Measurements from ENCODE around the gene CCDC137.

DNA sequence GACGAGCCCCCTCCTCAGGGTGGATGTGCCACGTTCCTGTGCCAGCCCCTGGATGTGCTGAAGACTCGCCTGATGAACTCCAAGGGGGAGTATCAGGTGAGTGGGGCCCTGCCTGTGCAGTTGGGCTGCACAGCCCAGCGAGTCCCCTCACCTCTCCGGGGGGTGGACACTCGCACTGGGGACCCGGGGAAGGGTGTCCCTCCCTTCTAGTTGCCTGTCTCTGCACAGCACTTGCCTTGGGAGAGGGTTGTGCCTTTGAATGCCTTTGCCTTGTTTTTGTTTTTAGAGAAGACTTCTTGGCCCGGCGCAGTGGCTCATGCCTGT is 51.2 kb downstream of the CCDC137 start:
- no peak for TF ChIP-seq FOXM1 (CRISPR knock-in tag; IDR thresholded peaks at IDR 0.05)
- no peak for TF ChIP-seq CHD2 (IDR thresholded peaks at IDR 0.05; ENCODE audit: low read depth, low read length)
- no peak for TF ChIP-seq GZF1 (CRISPR knock-in tag; IDR thresholded peaks at IDR 0.05)
- TF ChIP-seq, protein P1, sequence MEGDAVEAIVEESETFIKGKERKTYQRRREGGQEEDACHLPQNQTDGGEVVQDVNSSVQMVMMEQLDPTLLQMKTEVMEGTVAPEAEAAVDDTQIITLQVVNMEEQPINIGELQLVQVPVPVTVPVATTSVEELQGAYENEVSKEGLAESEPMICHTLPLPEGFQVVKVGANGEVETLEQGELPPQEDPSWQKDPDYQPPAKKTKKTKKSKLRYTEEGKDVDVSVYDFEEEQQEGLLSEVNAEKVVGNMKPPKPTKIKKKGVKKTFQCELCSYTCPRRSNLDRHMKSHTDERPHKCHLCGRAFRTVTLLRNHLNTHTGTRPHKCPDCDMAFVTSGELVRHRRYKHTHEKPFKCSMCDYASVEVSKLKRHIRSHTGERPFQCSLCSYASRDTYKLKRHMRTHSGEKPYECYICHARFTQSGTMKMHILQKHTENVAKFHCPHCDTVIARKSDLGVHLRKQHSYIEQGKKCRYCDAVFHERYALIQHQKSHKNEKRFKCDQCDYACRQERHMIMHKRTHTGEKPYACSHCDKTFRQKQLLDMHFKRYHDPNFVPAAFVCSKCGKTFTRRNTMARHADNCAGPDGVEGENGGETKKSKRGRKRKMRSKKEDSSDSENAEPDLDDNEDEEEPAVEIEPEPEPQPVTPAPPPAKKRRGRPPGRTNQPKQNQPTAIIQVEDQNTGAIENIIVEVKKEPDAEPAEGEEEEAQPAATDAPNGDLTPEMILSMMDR (CRISPR knock-in tag; IDR thresholded peaks at IDR 0.05), result no peak
- no peak for TF ChIP-seq TAF1 (CRISPR knock-in tag; IDR thresholded peaks at IDR 0.05)
- no peak for TF ChIP-seq ZKSCAN1 (IDR thresholded peaks at IDR 0.05; ENCODE audit: low read length)
- TF ChIP-seq POLR2AphosphoS2 (IDR thresholded peaks at IDR 0.05; ENCODE audit: low read depth, low read length), result no peak
- no peak for TF ChIP-seq PAX8 (CRISPR knock-in tag; IDR thresholded peaks at IDR 0.05; ENCODE audit: borderline replicate concordance)
- TF ChIP-seq SMAD3 (CRISPR knock-in tag; IDR thresholded peaks at IDR 0.05), result no peak
- no peak for TF ChIP-seq HOXA7 (CRISPR knock-in tag; IDR thresholded peaks at IDR 0.05)
